HG03521 (cell line): ENCODE data around the gene POLR2C.

ENCODE experiments used
- ATAC-seq: cut with Tn5 transposase; IDR thresholded peaks from one replicate; pipeline ENCODE4 v1.9.1; 2021; ENCODE audit warnings: mild to moderate bottlenecking, moderate library complexity; ENCODE audit not compliant: unreplicated experiment

Gene POLR2C

GRCh38 chr16:57517397-57518367 is 55.2 kb downstream of the POLR2C start:
- ATAC-seq: no peak

DNA sequence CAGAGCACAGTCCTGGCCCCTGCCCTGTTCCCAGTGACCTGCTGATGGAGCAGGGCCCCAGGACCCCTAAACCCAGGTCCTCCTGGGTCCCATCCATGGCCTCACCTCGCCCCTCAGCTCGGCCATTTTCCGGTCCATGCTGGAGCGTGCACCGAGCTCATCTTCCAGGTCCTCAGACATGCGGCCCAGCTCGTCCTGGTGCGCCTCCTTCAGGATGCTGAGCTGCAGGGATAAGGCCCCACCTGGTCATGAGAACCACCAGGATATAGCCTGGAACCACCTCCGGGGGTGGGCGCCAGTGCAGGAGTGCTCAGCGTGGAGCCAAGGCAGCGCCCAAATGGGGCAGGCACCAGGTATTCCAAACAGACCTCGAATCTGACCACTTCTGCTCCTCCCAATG is 56.0 kb downstream of the POLR2C start:
- ATAC-seq: no peak

- ATAC-seq: no peak
These were observed 56.4 kb downstream of the POLR2C start for GRCh38 chr16:57518922-57519321.

GRCh38 chr16:57519796-57520360 is 57.4 kb downstream of the POLR2C start:
- no peak for ATAC-seq
